GM21737 (cell line): ENCODE measurements around the gene B3GLCT.
"Not testable (repeated sequence)": the region's sequence is repeated elsewhere in the genome, so short reads cannot be mapped to it uniquely, and the experiment has no call there.

Experiments used
- ATAC-seq: cut with Tn5 transposase; IDR thresholded peaks from one replicate; pipeline ENCODE4 v1.9.1; 2021; ENCODE audit warnings: mild to moderate bottlenecking, moderate library complexity; ENCODE audit not compliant: unreplicated experiment

The B3GLCT gene

DNA sequence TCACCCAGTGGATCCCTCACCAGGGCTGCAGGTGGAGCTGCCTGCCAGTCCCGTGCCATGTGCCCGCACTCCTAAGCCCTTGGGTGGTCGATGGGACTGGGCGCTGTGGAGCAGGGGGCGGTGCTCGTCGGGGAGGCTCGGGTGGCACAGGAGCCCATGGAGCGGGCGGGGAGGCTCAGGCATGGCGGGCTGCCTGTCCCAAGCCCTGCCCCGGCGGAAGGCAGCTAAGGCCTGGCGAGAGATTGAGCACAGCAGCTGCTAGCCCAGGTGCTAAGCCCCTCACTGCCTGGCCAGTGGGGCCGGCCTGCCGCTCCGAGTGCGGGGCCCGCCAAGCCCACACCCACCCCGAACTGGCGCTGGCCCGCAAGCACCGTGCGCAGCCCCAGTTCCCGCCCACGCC, 16.8 kb upstream of the B3GLCT start:
- no peak for ATAC-seq

DNA sequence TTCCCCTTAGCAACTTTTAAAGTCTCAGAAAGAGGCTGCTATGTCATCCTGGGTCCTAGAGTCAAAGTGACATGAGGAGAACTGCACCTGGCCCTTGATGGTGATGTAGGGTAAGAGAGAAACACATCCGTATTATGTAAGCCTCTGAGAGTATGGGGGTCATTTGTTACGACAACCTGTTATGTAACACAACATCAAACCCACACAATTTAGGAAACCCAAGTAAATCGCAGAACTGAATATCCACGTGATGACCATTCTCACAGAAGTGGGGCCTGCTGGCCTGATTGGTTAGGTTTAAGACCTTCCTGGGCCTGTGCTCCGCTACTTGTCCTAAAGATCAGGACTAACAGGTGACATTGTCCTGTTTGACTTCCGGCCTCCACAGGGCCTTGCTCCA, 15.3 kb upstream of the B3GLCT start:
- ATAC-seq: no peak

GRCh38 chr13:31184981-31185645, 14.7 kb upstream of the B3GLCT start:
- ATAC-seq: no peak

DNA sequence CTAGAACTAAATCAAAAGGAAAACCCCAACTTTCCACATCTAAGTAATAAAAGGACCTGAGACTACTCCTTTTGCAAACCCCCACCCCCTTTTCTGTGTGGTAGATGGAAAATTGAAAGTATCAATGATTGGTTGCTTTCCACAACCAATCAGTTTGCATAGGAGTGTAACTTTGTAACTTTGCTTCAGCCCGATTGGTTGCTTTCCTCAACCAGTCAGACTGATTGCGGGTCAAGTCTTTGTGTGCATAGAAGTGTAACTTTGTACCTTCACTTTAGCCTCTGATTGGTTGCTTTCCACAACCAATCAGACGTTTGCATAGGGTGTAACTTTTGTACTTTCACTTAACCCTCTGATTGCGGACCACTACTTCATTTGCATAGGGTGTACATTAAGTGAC, 8.0 kb upstream of the B3GLCT start:
- ATAC-seq: no peak

DNA sequence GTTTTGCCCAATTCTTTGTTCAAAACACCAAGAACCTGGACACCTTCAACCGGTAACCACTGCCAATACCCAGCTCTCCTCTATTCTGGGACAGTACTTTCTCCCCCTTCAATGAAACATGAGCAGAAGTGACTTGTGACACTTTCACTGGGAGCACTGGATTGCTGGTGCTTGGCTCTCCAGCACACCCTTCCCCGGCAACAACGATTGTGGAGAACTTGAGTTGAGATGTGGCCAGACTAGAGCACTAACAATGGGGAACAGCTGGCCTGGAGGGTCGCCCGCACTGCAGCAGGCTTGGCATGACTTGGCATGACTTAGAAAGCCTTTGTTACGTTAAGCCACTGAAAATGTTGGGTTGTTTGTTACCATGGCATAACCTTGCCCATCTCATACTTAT, 7.5 kb upstream of the B3GLCT start:
- ATAC-seq: no peak

DNA sequence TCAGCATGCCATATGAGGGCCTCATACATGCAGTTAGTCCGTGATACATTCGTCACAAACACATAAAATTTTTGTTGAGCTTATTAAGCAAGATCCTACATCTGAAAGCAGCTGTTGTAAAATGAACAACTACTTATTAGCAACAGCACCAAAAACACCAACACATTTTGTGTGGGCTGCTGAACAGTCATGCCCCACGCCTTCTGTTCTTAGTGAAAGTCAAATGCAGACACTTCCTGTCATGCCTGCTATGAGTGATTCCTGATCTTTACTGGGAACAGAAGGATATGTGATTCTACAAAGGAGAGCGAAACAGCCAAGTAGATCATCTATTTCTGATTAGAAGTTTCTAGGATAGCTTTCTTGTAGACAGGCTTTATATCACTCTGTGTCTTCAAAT, 4.2 kb upstream of the B3GLCT start:
- no peak for ATAC-seq

GRCh38 chr13:31196992-31197391, 2.8 kb upstream of the B3GLCT start:
- ATAC-seq: no peak

DNA sequence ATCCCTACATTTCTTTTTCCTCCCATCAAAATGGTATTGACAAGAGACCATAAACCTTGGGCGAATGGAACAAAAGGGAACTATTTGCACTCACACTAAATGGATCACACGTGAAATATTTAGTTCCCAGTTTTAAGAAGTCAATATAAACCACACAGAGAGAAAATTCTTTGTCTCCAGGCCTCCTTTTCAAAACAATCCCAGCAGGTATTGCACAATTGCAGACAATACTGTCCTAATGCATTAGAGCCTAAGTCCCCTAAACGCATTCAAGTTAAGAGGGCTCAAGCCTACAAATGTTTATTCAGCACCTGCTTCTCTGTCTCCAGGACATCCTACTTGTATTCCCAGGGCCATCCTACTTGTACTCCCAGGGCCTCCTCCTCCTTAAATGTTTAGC, 1.3 kb upstream of the B3GLCT start:
- no peak for ATAC-seq

GRCh38 chr13:31199527-31199848, 287 bp upstream of the B3GLCT start:
- no peak for ATAC-seq

DNA sequence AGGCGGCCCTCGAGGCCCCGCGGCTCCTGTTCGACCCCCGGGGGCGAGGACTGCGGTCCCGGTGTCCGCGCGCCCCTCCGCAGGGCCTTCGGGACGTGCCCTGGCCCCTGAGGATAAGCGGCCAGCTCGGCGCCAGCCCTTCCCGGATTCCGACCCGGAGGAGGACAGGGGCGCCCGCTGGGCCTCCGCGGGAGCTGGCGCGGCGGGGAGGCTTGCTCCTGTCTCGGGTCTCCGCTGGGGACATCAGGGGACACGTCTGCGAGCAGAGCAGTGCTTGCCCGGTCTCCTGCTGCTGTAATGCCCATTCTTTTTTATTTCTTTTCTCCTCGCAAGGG, 829 bp downstream of the B3GLCT start:
- peak; percentile 21 for ATAC-seq

DNA sequence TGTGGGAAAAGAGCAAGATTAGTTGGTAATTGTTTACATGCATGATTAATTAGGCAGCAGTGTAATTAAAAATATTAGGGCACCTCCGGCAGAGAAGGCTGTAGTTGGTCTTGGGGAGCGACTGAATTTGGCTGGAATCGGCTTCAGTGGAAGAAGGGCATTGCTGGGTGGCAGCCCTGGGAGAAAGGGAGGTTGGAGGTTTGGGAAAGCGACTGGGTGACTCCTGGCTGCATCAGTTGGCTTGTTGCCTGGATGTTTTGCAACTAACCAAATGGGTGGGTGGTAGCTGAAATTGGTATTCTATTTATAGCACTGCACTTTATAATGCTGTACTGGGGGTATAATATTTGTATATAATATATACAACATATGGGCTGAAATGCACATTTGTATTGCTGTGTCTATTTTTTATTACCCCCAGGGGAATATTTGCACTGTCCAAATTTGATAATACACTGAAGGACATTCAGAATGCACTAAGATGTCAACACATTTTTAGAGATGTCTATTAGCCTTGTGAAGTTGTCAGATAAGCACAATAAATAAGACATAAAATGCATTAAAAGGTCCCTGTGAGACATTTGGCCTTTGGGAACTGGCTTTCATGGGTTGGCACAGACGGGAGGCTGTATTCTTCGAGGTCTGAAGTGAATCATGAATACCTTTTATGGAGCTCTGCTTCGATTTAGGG, 1.7 kb downstream of the B3GLCT start:
- no peak for ATAC-seq

GRCh38 chr13:31204592-31204991, 4.8 kb downstream of the B3GLCT start:
- no peak for ATAC-seq

GRCh38 chr13:31207661-31208552, 8.1 kb downstream of the B3GLCT start:
- no peak for ATAC-seq

- no peak for ATAC-seq
Observed at GRCh38 chr13:31208559-31209122, 8.9 kb downstream of the B3GLCT start.

DNA sequence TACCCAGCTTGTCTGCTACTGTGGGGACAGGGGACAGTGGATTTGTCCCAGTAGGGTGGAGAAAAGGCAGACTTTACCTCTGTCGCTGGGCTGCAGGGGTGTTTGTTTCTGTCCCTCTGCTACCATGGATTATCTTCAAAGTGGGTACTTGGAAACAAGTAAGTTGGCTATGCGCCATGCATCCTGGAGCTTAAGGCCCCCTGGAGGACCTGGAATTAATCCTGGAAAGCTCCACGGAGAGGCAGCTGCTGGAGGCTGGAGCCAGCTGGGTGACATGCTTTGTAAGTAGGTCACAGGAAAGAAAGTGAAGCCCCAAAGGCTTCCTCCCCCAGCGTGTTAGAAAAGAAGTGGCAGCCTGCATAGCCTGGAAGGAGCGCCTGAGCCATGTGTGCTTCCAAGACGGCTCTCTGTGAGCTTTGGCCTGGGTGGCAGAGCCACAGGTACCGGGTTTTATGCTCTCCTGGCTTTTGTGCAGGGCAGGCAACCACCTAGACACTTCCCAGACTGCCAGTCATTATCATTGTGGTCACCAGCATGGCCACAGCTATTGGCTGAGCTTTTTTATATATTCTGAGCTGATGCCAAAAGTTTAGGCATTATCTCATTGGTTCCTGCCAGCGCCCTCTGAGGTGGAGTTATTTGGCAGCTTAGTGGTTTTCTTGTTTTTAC, 9.5 kb downstream of the B3GLCT start:
- ATAC-seq: no peak

- ATAC-seq: no peak
Observed at GRCh38 chr13:31209841-31210210, 10.1 kb downstream of the B3GLCT start.

DNA sequence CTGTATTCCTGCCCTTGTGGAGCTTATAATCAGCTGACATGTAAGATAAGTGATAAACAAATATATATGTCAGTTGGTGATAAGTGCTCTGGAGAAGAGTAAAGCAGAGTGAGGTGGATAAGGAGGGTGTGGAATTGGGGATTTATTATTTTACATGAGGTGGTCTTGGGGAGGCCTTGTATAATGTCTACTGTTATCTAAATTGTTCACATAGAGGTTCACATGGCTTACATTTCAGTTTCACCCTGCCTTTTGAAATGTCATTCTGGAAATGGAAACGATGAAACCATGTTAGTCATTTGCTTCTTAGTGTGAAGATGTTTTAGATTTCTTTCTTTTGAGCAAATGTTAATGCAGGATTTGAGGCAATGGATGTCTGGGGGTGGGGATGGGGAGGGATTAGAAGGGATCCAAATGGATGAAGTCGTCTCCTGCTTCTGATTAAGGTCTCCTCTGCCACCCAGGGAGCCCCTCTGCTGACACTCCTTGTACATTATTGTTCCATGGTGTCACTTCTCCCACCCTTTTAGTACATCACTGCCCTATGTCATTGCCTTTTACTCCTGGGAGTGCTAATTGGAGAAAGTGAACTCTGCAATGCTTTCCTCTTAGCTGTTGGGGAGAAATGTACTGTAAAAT, 14.0 kb downstream of the B3GLCT start:
- ATAC-seq: no peak

GRCh38 chr13:31214435-31214834, 14.7 kb downstream of the B3GLCT start:
- no peak for ATAC-seq

DNA sequence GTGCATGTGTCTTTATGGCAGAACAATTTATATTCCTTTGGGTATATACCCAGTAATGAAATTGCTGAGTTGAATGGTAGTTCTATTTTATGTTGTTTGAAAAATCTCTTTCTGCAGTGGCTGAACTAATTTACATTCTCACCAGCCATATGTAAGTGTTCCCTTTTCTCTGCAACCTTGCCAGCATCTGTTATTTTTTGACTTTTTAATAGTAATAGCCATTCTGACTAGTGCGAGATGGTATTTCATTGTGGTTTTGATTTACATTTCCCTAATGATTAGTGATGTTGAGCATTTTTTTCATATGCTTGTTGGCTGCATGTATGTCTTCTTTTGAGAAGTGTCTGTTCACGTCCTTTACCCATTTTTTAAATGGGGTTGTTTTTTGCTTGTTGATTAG, 17.1 kb downstream of the B3GLCT start:
- not testable (repeated sequence) for ATAC-seq

GRCh38 chr13:31219909-31220598, 20.3 kb downstream of the B3GLCT start:
- no peak for ATAC-seq
